ENCODE results near the gene FNIP2.
A peak's percentile ranks its signal among the peaks of the same experiment; 100 is the strongest.

FNIP2 gene

DNA sequence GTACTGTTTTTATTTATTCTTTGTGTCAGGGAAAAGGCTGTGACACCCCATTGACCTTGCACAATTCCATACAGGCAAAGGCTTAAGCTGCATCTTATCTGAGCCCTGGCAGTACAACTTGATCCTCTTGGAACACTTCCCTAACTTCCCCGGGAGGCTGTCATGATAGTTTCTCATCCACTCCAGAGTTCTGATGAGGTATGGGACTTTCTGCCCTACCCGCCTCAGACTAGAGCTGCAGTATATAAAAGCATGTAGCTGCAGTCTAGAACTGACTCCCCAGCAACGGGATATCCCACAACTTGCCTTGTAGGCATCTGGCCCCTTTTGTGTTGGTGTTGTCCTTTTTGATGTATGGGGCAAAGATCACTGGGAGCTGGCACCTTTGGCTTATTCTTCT lies 72.7 kb downstream of the FNIP2 start:
- DNase-seq, result no peak

DNA sequence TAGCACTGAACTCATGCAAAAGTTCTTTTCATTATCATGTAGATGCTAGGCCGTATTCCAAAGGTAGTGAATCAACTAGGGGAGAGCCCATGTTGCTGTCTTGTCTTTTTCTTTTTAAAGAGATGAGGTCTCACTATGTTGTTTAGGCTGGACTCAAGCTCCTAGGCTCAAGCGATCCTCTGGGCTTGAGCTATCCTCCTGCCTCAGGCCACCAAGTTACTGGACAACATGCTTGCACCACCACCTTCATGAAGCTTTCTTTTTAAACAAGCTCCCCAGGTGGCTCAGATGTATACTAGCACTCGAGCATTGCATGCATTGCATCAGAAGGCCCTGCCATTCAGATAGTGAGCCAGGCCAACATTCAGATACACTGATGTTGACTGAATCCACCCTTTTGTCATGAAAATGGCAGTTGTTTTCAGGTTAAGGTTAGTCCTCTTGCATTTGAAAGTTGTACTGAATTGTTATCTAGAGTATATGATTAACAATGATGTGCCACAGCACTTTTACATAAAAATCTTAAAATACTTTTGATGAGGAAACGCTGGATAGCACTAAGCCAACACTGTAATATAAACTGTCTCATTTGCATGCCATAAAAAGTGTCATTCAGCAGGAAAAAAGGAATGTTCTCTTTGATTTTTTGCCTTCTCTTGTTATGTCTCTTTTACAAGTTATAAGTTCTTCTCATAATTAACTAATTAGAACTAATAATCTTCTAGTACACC lies 76.7 kb downstream of the FNIP2 start:
- DNase-seq, result no peak

DNA sequence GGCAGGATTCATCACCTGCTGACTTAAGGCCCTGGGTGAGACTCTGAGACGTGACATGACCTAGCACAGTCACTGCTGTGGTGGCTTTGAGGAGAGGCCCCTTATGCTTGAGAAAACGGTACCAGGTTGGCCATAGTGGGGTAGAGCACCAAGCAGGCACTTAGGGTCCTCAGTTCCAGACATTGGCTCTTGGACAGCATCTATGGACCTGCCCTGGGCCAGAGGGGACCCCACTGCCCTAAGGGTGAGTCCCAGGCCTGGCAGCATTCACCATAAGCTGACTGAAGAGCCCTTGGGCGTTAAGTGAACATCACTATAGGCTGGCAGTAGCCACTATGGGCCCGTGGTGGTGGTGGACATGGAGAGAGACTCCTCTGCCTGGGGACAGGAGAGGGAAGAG lies 78.7 kb downstream of the FNIP2 start:
- no peak for DNase-seq

DNA sequence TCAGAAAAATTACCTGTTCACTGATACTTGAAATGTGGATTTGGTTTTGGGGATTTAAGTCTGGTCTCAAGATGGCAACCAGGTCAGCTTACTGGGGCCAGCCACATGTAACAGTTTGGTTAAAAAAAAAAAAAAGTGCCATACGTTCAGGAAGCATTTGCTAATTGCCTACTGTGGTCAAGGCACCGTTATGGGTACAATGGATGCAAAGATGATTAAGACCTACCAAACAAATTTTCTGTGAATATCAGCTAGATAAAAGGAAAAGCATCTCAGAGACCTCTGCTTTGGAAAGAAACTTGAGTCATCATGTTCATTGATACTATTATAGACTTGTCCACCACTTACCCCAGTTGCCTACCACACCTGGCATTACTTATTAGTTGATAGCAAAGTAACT lies 80.9 kb downstream of the FNIP2 start:
- DNase-seq, result no peak

DNA sequence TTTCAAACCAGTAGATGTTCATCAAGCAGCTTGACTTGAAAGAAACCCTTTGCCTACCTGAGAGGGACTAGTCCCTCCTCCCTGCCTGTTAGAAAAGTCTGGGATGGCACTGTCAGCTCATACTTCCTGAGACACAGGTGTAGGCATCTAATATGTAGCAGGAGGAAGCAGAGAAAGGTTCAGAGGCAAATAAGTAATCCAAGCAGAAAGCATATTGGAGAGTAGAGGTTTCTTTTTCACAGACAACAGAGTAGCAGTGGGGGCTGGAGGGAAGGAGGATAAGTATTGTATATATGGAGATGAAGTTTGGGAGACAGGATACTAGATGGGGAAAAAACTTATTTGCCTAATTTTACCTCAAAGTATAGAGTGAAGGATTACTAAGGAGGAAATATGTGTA lies 81.5 kb downstream of the FNIP2 start:
- DNase-seq, result no peak

DNA sequence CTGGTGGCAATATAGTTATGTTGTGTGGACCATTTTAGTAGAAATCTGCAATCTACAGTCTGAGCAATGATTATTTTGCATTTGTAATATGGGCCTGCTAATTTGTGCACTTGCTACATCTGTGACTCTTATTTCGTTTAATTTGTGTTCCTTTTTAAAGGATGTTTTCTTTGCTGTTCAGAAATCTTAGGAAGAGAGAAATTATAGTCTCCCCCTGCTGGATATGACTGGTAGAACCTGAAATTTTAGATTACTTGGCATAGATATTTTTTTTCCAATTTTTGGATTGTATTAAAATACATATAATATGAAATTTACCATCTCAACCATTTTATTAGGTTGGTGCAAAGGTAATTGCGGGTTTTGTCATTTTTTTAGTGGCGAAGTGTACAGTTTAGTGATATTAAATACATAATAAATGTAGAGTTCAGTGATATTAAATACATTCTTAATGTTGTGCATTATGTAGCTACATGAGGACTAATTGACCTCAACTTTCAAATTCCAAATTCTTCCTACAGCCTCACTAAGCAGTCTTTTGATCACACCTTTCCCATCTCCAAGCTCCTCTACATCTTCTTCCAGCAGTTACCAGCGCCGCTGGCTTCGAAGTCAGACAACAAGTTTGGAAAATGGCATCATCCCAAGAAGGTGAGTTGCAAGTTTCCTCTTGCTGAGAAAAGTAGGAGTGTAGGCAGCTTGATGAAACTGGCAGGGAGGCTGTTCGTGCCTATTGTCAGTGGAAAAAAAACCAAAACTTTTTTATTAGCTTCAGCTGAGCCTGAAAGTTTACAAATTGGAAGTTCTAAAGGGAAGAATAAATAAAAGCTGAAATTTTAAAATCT lies 82.2 kb downstream of the FNIP2 start:
- DNase-seq, result peak; percentile 6

DNA sequence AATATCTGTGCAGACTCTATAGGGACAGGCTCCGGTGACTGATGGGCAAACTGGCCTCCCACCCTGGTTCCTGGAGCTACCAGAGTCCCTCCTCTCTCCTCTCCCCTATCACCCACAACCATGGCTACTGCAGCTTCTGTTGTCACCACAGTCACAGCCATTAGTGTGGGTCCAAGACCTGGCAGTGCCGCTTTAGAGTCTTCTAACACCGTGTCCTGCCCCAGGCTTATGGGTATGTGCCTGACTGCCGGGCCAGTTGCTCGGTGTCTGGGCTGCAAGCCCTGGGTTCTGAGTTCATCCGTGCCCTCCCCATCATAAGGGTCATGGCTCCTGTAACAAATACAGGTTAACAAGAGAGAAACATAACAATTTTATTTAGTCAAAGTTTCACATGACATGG lies 85.4 kb downstream of the FNIP2 start:
- no peak for DNase-seq

DNA sequence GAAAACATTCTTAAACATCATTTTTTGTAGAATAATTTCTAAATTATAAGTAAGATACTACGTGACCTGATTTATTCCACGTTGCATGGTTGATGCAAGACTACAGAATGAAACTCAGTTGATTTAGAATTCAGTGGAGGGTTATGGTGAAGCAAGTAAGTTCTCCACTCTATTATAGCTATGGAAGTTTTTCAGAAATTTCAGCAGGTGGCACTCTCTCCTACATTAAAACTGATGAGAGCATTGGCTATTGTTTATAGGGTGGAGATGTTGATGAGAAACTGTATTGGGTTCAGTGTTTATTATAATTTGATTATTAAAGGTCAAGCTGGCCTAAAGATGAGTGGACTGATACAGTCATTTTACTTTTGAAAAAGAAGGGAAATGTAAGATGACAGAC lies 88.0 kb downstream of the FNIP2 start:
- peak; percentile 28 for DNase-seq

DNA sequence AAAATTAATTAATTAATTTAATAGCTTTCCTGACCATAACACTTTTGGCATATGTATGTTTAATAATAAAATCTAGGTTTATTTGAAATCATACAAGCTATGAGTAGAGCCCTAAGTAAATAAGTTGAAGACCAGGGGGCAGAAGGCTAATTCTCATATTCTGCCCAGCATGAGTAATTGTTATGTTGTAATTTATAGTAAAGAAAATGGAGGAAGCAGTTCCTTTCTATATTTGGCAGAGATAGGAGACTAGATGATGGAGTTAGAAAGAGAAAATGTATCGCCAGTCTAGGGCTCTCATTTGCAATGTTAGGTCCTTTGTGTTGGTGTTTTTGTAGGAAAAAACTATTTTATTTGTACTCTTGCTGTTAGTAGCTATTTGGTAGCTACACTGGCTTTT lies 89.1 kb downstream of the FNIP2 start:
- no peak for DNase-seq

DNA sequence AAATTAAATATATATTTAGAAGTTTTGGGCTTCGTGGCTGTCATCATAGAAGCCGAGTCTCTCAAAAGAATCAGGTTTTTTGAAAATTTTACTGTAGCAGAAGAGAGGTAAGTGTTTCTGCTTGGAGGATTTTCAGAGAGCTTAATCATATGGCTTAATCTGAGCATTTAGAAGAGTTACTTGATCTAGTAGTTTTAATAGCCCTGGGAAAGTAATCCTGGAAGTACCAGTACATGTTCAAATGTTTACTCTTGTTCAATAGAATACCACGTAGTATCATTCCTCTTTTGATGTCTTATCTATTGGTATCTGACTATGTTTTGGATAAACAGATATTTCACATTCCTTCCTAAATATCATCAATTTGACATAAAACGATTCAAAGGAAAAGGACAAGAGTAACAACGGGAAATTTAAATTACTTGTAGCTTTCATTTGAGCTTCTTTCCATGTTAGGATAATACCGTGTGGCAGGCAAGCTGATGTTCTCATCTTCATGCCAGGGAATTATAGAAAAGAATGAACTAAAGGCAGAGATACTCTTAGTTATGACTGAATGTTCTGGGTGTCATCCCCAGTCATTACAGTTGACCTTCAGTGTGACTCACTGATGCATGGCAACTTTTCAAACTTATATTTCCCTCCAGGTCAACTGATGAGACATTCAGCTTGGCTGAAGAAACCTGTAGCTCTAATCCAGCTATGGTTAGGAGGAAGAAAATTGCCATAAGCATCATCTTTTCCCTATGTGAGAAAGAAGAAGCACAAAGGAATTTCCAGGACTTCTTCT lies 89.8 kb downstream of the FNIP2 start:
- no peak for DNase-seq

DNA sequence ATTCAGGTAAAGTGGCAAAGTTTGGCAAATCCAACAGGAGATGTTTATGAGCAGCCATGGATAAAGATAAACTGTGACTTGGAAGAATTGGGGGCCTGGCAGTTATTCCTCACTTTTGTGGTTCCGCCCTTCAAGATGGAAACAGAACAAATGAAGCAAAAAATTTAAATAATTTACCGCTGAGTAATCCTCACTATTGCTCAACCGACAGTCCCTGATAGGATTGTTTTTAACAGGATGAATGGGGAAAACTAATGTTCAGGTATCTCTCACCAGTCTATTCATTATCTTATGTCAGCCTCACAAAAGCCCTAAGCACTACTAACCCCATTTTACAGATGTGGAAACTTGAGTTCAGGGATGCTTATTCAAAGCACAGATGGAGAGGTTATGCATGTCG lies 90.8 kb downstream of the FNIP2 start:
- DNase-seq, result no peak

DNA sequence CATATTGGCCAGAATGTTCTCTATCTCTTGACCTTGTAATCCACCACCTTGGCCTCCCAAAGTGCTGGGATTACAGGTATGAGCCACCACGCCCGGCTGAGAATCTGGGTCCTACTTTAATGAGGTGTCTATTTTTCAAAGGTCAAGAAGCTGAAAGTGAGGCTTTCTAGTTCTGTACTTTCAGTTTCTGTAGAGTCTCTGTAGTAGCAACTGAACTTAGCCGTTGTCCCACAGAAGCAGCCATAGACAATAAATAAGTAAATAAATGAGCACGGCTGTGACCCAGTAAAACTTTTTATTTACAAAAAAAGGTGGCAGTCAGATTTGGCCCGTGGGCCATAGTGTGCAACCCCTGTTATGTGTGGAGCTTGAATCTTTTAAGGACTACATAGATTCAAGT lies 92.0 kb downstream of the FNIP2 start:
- no peak for DNase-seq

DNA sequence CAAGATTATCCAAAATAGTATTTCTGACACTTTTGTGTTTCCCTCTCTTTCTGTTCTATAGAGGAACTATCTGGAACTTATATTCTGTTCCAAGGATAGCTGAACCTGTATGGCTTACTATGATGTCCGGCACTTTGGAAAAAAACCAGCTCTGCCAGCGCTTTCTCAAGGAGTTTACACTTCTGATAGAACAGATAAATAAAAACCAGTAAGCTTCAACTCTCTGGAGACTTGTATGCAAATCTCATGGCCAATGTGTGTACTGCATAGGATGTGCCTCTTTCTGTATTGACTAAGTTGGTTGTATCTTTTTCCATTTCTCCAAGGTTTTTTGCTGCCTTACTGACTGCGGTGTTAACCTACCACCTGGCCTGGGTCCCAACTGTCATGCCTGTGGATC lies 92.5 kb downstream of the FNIP2 start:
- DNase-seq, result no peak

DNA sequence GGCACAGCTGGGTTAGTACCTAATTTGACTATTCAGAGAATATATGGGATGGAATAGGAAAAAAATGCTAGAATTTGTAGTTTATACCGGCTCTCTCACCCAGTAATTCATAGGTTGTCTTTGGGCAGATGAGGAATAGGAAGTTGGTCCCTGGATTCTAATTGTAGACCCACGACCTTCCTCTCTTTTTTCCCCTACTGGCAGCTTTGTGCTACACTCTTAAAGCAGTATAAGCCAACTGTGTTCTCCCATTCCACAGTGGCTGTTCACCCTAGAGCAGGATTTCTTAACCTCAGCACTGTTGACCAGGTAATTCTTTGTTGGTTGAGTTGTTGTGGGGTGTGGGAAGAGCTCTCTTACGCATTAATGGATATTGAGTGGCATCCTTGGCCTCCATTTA lies 92.9 kb downstream of the FNIP2 start:
- no peak for DNase-seq

DNA sequence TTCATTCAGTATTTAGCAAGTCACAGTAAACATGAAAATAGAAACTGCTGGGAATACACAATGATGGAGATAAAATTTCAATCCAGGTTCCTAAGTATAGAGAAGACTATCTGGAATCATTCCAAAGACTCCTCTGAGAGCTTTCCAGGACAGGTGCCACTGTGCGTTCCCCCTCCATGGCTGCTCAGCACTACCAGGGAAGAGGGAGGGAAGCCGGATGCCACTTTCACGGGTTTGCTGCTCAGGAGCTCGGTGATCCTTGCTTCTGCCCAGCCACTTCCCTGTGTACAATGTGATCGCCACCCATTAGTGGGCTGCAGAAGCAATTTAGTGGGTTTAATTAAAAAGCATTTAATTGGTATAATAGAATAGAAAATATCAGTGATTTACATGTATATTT lies 94.5 kb downstream of the FNIP2 start:
- peak; percentile 1 for DNase-seq

DNA sequence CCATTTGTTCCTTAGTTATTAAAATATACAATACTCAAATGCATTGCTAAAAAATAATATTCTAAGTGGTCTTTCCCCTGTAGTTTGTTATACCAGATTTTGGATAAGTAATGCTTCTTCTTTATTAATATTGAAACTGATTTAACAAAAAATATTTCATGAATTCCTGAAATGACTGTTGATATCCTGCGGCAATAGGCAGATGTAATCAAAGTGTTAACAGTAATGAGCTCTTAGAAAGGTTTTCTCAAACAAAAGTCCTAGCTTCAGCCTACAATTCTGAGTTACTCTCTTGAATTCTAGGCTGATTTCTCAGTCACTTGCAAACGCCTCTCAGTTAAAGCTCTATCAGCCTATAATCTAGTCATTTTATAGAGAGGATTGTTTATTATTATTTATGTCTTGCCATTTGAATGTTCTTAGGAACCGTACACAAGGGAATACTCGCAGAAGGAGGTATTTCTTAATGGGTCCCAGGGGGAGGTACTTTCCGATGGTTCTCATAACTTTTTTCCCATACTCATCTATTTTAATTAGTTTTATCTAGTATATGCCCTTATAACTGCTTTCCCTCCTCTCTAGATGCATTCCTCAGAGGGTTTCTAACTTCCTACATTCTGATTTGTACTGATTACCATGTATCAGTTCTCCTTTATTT lies 96.8 kb downstream of the FNIP2 start:
- DNase-seq, result no peak

DNA sequence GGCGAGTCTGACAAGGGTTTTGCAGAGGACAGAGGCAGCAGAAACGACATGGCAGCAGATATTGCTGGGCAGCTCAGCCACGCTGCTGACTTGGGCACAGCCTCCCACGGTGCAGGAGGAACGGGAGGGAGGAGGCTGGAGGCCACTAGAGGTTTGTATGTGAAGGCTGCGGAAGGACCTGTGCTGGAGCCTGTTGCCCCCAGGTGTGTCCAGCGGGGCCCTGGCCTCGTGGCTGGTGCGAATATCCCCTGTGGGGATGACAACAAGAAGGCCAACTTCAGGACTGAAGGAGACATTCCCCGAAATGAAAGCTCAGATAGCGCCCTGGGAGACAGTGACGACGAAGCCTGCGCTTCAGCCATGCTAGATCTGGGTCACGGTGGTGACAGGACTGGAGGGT lies 100.2 kb downstream of the FNIP2 start:
- DNase-seq, result no peak

DNA sequence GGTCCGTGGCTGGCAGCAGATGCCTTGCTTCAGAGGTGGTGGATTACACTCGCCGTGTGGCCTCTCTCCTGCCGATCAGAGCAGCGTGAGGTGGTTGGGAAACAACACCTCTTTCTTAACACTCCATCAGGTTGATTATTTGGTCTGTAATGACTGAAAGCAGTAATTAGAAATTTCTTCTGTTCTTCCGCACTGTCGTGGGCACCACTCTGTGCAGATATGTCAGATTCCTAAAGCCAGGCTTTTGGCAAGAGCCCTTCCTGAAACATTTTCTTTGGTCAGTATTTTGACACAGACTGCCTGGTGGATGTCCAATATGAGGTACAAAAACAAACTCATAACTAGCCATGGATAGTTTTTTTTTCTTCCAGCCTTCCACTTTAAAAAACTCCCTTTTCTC lies 100.9 kb downstream of the FNIP2 start:
- no peak for DNase-seq

DNA sequence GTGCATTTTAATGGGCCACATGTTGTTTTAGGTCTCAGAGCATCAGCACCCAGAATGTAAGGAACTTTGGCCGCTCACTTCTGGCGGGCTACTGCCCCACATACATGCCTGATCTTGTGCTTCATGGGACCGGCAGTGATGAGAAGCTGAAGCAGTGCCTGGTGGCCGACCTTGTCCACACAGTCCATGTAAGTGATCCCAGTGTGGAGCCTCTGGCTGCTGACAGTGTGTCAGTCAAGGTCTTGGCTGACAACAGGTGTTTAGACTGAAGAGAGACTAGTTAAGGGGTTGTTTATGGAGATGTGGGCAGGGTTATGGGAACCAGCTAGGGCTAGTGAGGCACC lies 101.4 kb downstream of the FNIP2 start:
- DNase-seq, result no peak

DNA sequence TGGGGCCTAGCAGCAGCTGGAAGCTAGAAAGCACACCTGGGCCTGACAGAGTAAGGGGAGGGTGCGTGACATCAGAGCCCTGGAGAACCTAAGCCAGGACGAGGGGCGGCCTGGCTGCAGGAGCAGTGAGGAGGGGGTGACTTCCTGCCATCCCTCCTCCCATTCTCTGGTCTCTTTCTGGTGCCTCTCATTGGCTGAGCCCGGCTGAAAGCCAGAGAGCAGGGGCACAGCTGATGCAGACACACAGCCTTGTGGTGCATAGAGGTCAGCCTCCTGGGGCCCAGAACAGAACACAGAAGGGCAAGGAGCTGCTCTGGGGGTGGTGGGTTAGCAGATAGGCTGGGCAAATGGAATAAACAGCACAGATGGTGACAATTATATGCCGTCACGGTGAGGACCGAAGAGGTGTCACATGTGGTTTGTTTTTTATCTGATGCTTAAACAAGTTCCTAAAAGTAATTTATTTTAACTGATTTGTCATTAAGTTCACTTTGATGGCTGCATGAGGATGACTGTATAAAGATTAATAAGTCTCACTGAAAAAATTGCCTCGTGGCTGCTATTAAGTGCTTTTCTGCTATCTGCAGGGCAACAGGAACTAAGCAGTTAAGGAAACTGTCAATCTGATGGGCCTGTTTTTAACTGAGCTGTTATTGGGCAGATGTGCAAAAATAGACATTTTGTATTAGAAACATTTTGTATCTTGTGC lies 102.0 kb downstream of the FNIP2 start:
- peak; percentile 72 for DNase-seq

DNA sequence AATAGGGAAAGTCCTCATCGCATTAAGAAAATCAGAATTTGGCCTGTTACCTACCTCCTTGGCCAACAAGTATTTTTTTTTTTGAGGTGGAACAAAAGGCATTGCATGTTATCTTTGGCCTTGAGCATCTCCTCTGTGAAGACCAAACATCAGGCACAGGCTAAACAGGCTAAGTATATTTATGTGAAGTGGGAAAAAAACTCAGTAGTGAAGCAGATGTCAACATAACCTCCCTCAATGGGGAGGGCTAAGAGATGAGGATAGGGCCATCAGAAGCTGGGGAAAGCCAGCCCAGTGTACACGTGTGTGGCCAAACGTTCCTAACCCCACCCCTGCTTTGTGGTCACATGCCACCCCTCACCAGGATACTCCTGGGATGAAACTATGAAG lies 102.5 kb downstream of the FNIP2 start:
- peak; percentile 12 for DNase-seq

DNA sequence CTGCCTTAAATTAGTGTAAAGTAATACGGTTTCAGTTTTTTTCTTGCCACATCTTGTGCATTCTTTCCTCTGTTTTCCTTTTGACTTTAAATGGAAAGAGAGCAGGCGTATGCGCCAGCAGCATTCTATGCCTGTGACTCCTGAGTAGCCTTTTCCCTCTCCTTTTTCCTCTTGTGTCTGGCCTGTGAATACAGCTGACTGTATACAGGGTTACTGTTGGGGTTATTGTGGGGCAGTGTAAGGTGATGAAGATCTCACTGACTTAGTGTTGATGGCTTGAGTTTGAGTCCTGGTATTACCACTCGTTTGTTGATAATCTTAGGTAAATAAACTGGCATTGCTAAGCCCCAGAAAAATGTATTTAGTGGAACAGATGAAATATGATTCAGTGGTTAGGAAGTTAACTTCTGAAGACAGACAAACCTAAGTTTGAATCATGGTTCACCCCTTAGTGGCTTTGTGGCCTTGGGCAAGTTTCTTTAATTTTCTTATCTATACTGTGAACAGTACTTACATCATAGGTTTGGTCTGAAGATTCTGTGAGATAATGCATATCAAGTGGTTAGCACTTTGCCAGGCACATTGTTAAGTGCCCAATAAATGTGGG lies 105.1 kb downstream of the FNIP2 start:
- DNase-seq, result no peak
